ENCODE results near the gene BST2. TPM values are rescaled to one million over a fixed set of nuclear protein-coding genes. Genes with fewer than 3 reads are reported as not detected.
A peak's percentile ranks its signal among the peaks of the same experiment; 100 is the strongest.

Gene BST2
- total RNA-seq, 4 donors from 2014 or later, result 14.1 to 83.0 (median 24.7) TPM

- Histone ChIP-seq H3K36me3 (no peaks in the 10 kb centered on the region), H3K4me3 (replicated peaks in 1 of 3) (no peak overlapping the region), H3K27me3 (no peaks in the 10 kb centered on the region), H3K4me1 (peaks cover 0 to 2% of the 10 kb centered on the region in 2 donors), H3K27ac (no peak overlapping the region), H3K9me3 (no peaks in the 10 kb centered on the region)
- intact Hi-C loops (cut with DNase I), result no loop called here
- TF ChIP-seq CTCF (IDR thresholded peaks at IDR 0.05) (no peak), POLR2A (IDR thresholded peaks at IDR 0.05) (no peak)
- 81 to 89% methylated on average over 5 to 11 of the region's 11 CpGs for WGBS, 2 donors
- DNase-seq, result no peak
Measured at GRCh38 chr19:17411801-17412200, 6.4 kb upstream of the BST2 start.

DNA sequence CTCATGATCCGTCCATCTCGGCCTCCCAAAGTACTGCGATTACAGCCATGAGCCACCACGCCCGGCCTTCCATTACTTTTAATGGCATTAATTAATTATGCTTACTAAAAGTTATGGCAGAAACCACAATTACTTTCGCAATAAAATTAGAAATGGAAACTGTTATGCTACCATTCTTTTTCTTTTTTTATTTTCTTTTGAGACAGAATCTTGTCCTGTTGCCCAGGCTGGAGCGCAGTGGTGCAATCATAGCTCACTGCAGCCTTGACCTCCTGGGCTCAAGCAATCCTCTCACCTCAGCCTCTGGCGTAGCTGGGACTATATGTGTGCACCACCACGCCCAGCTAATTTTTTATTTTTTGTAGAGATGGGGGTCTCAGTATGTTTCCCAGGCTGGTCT is 4.6 kb upstream of the BST2 start:
- no peak for DNase-seq
- TF ChIP-seq CTCF (IDR thresholded peaks at IDR 0.05) (no peak), POLR2A (IDR thresholded peaks at IDR 0.05) (no peak)
- WGBS, 2 donors, result 90 to 96% methylated on average over 9 of the region's 9 CpGs
- H3K36me3 ChIP-seq, result no peaks in the 10 kb centered on the region
- no peaks in the 10 kb centered on the region for H3K9me3 ChIP-seq
- no peak overlapping the region for H3K4me3 ChIP-seq (replicated peaks in 1 of 3)
- intact Hi-C loops (cut with DNase I), result no loop called here
- no peak overlapping the region for H3K27ac ChIP-seq
- H3K4me1 ChIP-seq, result peaks cover 0 to 13% of the 10 kb centered on the region in 2 donors
- H3K27me3 ChIP-seq, result no peaks in the 10 kb centered on the region

- Histone ChIP-seq H3K27ac (peak overlapping the region in 2 of 3 donors; percentile 74 to 83), H3K9me3 (no peaks in the 10 kb centered on the region), H3K4me3 (replicated peaks in 1 of 3) (peak overlapping the region in 1 of 3 donors; percentile 24), H3K4me1 (peaks cover 0 to 13% of the 10 kb centered on the region in 2 donors), H3K36me3 (no peaks in the 10 kb centered on the region), H3K27me3 (no peaks in the 10 kb centered on the region)
- intact Hi-C loops (cut with DNase I), result no loop called here
- no peak for DNase-seq
- 63 to 75% methylated on average over 2 of the region's 2 CpGs for WGBS, 2 donors
- no peak for TF ChIP-seq POLR2A (IDR thresholded peaks at IDR 0.05)
- no peak for TF ChIP-seq CTCF (IDR thresholded peaks at IDR 0.05)
Measured at GRCh38 chr19:17406887-17407196, 1.4 kb upstream of the BST2 start.

DNA sequence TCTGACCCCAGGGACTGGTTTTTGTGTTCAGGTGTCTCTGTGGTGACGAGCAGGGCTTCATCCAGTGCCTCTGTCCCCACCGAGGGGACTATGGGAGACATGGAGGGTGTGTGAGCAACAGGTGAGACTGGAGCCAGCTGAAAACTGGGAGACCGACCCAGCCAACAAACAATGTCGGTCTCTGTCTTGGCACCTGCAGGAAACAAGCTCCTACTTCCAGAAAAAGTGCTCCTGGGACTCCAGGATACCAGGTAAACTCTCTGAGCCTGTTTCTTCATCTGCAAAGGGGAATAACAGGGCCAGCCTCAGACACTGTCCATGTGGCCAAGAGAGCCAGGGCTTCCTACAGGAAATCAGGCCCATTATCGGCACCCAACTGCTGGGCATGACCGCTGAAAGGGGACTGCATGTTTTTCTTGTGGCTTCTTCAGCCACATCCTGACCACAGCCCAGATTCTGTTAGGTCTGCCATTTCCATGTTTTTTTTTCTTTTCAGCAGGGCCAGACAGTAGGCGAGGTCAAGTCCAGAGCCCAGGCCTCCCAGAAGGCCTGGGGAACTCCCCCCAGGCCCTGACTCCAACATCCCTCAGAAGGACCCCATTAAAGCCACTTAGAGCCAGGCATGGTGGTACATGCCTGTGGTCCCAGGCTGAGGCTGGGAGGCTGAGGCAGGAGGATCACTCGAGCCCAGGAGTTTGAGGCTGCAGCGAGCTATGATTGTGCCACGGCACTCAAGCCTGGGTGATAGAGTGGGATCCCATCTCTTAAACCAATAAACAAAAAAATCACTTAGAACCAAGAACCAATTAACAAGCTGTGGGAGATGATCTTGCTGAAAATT is 836 bp upstream of the BST2 start:
- 69 to 84% methylated on average over 7 to 10 of the region's 10 CpGs for WGBS, 2 donors
- H3K27ac ChIP-seq, result peak overlapping the region; percentile 51 to 83 (median 74)
- intact Hi-C loops (cut with DNase I), result no loop called here
- TF ChIP-seq CTCF (IDR thresholded peaks at IDR 0.05), result no peak
- TF ChIP-seq POLR2A (IDR thresholded peaks at IDR 0.05), result no peak
- no peaks in the 10 kb centered on the region for H3K27me3 ChIP-seq
- H3K4me1 ChIP-seq, result peaks cover 0 to 13% of the 10 kb centered on the region in 2 donors
- no peak for DNase-seq
- H3K4me3 ChIP-seq (replicated peaks in 1 of 3), result peak overlapping the region in 1 of 3 donors; percentile 24
- no peaks in the 10 kb centered on the region for H3K9me3 ChIP-seq
- H3K36me3 ChIP-seq, result no peaks in the 10 kb centered on the region

DNA sequence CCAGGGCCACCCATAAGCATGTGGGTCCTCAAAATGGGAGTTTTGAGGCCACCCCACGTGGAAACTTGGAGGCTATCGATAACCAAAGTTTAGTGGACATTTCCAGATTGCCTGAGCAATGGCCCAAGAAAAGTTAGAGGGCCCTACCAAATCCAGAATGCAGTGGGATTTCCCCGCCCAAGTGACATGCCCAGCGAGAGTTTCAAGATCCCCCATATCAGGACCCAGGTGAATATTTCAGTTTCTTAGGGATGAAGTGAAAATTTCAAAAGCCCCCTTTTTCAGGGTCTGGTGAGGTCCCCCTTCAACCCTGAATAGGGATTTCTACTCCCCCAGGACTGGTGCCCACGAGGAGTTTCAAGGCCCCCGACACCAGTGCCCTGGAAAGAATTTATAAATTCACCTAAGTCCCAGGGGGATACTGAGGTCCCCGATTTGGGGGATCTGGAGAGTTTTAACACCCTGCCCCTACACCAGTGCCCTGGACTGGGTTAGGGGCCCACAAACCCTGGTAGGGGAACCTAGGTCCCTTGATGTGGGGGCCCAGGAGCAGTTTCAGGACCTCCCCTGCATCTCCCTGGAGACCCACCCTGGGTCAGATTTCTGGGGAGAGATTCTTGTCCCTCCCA is 695 bp downstream of the BST2 start:
- DNase-seq, result no peak
- intact Hi-C loops (cut with DNase I), result no loop called here
- 86% methylated on average over 5 to 7 of the region's 7 CpGs for WGBS, 2 donors
- TF ChIP-seq CTCF (IDR thresholded peaks at IDR 0.05) (no peak), POLR2A (IDR thresholded peaks at IDR 0.05) (no peak)
- Histone ChIP-seq H3K4me1 (peaks cover 0 to 13% of the 10 kb centered on the region in 2 donors), H3K27me3 (no peaks in the 10 kb centered on the region), H3K9me3 (no peaks in the 10 kb centered on the region), H3K36me3 (no peaks in the 10 kb centered on the region), H3K27ac (peak overlapping the region; percentile 4 to 83 (median 74)), H3K4me3 (replicated peaks in 1 of 3) (peak overlapping the region in 1 of 3 donors; percentile 24)
